KMS-11 (cell line): ENCODE results near the gene NEK5.
"Not testable (repeated sequence)": the region's sequence is repeated elsewhere in the genome, so short reads cannot be mapped to it uniquely, and the experiment has no call there.

Experiments used
- H2AFZ ChIP-seq: fragments of 200-600 bp; sonication (generic); 2 replicates; pipeline ENCODE4 v1.6.1; 2016; ENCODE audit warnings: antibody characterized with exemption, mixed run types, low read depth
- H3K27ac ChIP-seq: fragments of 200-600 bp; sonication (generic); 2 replicates; pipeline ENCODE4 v1.6.1; 2016; ENCODE audit warnings: mild to moderate bottlenecking, mixed run types
- H3K27me3 ChIP-seq: fragments of 200-600 bp; sonication (generic); 2 replicates; pipeline ENCODE4 v1.6.1; 2017; ENCODE audit warnings: mild to moderate bottlenecking, low read depth, mixed run types, moderate library complexity; ENCODE audit not compliant: insufficient read depth
- H3K36me3 ChIP-seq: fragments of 200-600 bp; sonication (generic); 2 replicates; pipeline ENCODE4 v1.6.1; 2017; ENCODE audit warnings: mild to moderate bottlenecking, mixed run types; ENCODE audit not compliant: insufficient read depth
- H3K4me1 ChIP-seq: fragments of 200-600 bp; sonication (generic); 2 replicates; pipeline ENCODE4 v1.6.1; 2016; ENCODE audit warnings: mild to moderate bottlenecking, low read depth, mixed run types; ENCODE audit not compliant: poor library complexity, severe bottlenecking
- H3K4me2 ChIP-seq: fragments of 200-600 bp; sonication (generic); 2 replicates; pipeline ENCODE4 v1.7.0; 2016; ENCODE audit warnings: mild to moderate bottlenecking, mixed run types
- H3K4me3 ChIP-seq: fragments of 200-600 bp; sonication (generic); IDR thresholded peaks from 2 replicates; pipeline ENCODE4 v1.6.1; 2017; ENCODE audit warnings: low read depth, low read length, mixed read lengths; ENCODE audit not compliant: insufficient read depth
- H3K79me2 ChIP-seq: fragments of 200-600 bp; sonication (generic); 2 replicates; pipeline ENCODE4 v1.6.1; 2016; ENCODE audit warnings: low read depth, mixed run types; ENCODE audit not compliant: insufficient read depth
- H3K9ac ChIP-seq: fragments of 200-600 bp; sonication (generic); 2 replicates; pipeline ENCODE4 v1.6.1; 2016; ENCODE audit warnings: mild to moderate bottlenecking, mixed run types
- H4K20me1 ChIP-seq: fragments of 200-600 bp; sonication (generic); 2 replicates; pipeline ENCODE4 v1.6.1; 2016; ENCODE audit warnings: mild to moderate bottlenecking, mixed run types; ENCODE audit not compliant: insufficient read depth
- TF ChIP-seq, protein P1 (sequence below): fragments of 200-600 bp; sonication (generic); conservative IDR thresholded peaks from 2 replicates; pipeline ENCODE4 v1.6.1; 2017; ENCODE audit warnings: low read depth, mild to moderate bottlenecking, antibody characterized with exemption, low read length, moderate library complexity, mixed read lengths

NEK5 gene

GRCh38 chr13:52169839-52170238 is 41.0 kb upstream of the NEK5 start:
- Histone ChIP-seq H3K9ac (no peak overlapping the region), H2AFZ (no peak overlapping the region), H3K4me2 (no peak overlapping the region), H3K4me1 (no peaks in the 10 kb centered on the region), H4K20me1 (no peaks in the 10 kb centered on the region), H3K36me3 (no peaks in the 10 kb centered on the region), H3K27me3 (no peaks in the 10 kb centered on the region), H3K4me3 (no peak overlapping the region), H3K27ac (no peak overlapping the region), H3K79me2 (no peaks in the 10 kb centered on the region)
- TF ChIP-seq, protein P1, sequence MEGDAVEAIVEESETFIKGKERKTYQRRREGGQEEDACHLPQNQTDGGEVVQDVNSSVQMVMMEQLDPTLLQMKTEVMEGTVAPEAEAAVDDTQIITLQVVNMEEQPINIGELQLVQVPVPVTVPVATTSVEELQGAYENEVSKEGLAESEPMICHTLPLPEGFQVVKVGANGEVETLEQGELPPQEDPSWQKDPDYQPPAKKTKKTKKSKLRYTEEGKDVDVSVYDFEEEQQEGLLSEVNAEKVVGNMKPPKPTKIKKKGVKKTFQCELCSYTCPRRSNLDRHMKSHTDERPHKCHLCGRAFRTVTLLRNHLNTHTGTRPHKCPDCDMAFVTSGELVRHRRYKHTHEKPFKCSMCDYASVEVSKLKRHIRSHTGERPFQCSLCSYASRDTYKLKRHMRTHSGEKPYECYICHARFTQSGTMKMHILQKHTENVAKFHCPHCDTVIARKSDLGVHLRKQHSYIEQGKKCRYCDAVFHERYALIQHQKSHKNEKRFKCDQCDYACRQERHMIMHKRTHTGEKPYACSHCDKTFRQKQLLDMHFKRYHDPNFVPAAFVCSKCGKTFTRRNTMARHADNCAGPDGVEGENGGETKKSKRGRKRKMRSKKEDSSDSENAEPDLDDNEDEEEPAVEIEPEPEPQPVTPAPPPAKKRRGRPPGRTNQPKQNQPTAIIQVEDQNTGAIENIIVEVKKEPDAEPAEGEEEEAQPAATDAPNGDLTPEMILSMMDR: no peak

DNA sequence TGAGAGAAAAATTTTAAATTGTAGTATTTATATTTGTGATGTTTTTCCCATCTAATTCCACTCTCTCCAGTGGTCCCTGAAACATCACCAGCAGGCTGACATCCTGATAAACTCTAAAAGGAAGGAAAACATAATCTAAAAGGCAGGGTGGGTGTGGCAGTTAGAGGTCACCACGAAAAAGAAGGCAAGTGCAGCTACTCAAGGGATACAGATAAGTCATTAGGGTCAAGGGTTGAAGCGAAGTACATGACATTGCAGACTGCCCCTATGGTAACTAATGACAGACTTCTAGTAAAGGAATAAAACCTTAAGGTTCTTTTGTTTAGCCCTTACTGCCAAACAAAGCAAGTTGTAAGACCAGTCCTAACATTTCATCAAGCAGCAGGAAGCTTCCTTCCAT is 36.5 kb upstream of the NEK5 start:
- H3K27me3 ChIP-seq: no peaks in the 10 kb centered on the region
- no peaks in the 10 kb centered on the region for H4K20me1 ChIP-seq
- TF ChIP-seq, protein P1: no peak
- no peak overlapping the region for H3K4me3 ChIP-seq
- H3K36me3 ChIP-seq: no peaks in the 10 kb centered on the region
- no peak overlapping the region for H3K27ac ChIP-seq
- no peaks in the 10 kb centered on the region for H3K79me2 ChIP-seq
- no peak overlapping the region for H3K9ac ChIP-seq
- H3K4me2 ChIP-seq: no peak overlapping the region
- no peaks in the 10 kb centered on the region for H3K4me1 ChIP-seq
- H2AFZ ChIP-seq: no peak overlapping the region

GRCh38 chr13:52164989-52165388 is 36.1 kb upstream of the NEK5 start:
- Histone ChIP-seq H2AFZ (no peak overlapping the region), H3K36me3 (no peaks in the 10 kb centered on the region), H3K4me3 (no peak overlapping the region), H4K20me1 (no peaks in the 10 kb centered on the region), H3K27ac (no peak overlapping the region), H3K27me3 (no peaks in the 10 kb centered on the region), H3K79me2 (no peaks in the 10 kb centered on the region), H3K4me1 (peaks cover under 1% of the 10 kb centered on the region), H3K4me2 (no peak overlapping the region), H3K9ac (no peak overlapping the region)
- TF ChIP-seq, protein P1: no peak

DNA sequence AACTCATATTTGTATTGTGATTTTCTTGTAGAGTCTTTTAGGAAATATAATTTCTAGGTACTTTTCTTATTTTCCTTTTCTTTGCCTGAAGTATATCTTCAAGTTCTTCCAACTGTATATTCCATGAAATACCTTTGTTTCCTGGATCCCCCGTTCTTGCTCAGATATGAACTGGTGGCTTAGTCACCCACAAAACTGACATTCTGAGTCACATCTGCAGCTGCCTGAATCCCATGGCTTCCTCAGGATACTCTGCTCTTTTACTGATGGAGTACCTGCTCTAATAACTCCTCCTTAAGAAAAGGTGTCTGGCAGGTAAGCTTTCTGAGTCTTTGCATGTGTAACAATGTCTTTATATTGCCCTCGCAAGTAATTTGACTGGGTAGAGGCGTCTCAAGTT is 35.0 kb upstream of the NEK5 start:
- H4K20me1 ChIP-seq, H3K9ac ChIP-seq, H3K4me1 ChIP-seq, H3K79me2 ChIP-seq, H3K27ac ChIP-seq, H3K36me3 ChIP-seq, H3K27me3 ChIP-seq, H3K4me2 ChIP-seq, H3K4me3 ChIP-seq, H2AFZ ChIP-seq: not testable (repeated sequence)

DNA sequence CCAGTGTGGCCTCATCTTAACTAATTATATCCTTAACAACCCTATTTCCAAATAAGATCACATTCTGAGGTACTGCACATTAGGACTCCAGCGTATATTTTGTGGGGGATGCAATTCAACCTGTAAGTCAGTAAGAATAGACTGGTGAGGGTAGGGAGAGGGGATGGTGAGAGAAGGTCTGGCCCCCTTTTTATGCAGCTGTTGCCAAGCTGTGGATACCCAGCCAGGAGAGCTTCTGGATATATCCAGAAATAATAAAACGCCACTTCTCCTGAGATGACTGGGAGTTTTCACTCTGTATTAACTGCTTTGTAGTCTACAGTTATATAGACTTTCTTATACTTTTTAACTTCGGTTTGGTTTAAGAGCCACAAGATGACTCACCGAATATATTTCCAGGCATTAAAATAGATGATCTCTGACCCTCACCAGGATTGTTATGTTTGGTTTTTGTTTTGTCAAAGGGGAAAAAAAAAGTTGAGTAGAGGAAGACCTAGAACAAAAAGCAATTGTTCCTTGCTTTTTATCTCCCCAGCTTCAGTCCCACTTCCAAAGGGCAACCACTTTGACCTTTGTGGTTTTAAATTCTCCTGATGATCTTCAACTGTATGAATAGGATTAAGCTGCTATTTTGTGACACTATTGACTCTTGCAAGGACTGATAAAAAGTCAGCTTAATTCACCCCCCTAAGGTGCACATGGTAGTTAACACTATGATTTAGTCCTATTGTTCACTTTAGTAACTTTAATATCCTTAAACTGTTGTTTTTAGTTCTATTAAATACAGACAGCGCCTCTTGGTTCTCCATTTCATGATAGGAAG is 33.6 kb upstream of the NEK5 start:
- Histone ChIP-seq H3K27me3 (no peaks in the 10 kb centered on the region), H3K9ac (no peak overlapping the region), H3K79me2 (peaks cover 7% of the 10 kb centered on the region; the same call in 1 of the 2 replicates), H3K4me2 (no peak overlapping the region), H3K36me3 (no peaks in the 10 kb centered on the region), H2AFZ (no peak overlapping the region), H4K20me1 (no peaks in the 10 kb centered on the region), H3K4me3 (no peak overlapping the region), H3K4me1 (peaks cover 14% of the 10 kb centered on the region), H3K27ac (no peak overlapping the region)
- TF ChIP-seq, protein P1: no peak
